ENCODE data around the gene JAK3. TPM values are rescaled to one million over a fixed set of nuclear protein-coding genes. Genes with fewer than 3 reads are reported as not detected.

JAK3 gene
- polyA plus RNA-seq, 2 of the 4 experiments (the other 2 are of a cell fraction) = 0.31 to 0.89 TPM

GRCh38 chr19:17794731-17795494 lies 52.9 kb downstream of the JAK3 start, which contains the start of gene B3GNT3 (continued):
- TF ChIP-seq ELK1 (IDR thresholded peaks at IDR 0.05; ENCODE audit: low read depth, low read length) (no peak), ZFP36 (IDR thresholded peaks at IDR 0.05; ENCODE audit: borderline replicate concordance, partially characterized antibody) (peak; percentile 74), NFE2L2 (conservative IDR thresholded peaks at IDR 0.05; ENCODE audit: low read length) (no peak), E2F6 (IDR thresholded peaks at IDR 0.05; ENCODE audit: borderline replicate concordance, low read depth) (0 out of 2 replicates have a peak, but pooled peaks have one; percentile 36), TFCP2L1 (CRISPR knock-in tag; IDR thresholded peaks at IDR 0.05) (no peak), POLR2AphosphoS2 (conservative IDR thresholded peaks at IDR 0.05; ENCODE audit: low read length) (no peak), ATOH8 (CRISPR knock-in tag; IDR thresholded peaks at IDR 0.05; ENCODE audit: low read depth) (no peak), MAZ (IDR thresholded peaks at IDR 0.05; ENCODE audit: borderline replicate concordance, low read depth, low read length) (no peak), CHD2 (IDR thresholded peaks at IDR 0.05; ENCODE audit: low read length, partially characterized antibody) (no peak), HDAC2 (IDR thresholded peaks at IDR 0.05) (0 out of 2 replicates have a peak, but pooled peaks have one; percentile 36), HOXB5 (CRISPR knock-in tag; IDR thresholded peaks at IDR 0.05) (no peak), ZNF302 (CRISPR knock-in tag; IDR thresholded peaks at IDR 0.05) (no peak), MAFK (IDR thresholded peaks at IDR 0.05; ENCODE audit: partially characterized antibody) (no peak), HMGXB4 (CRISPR knock-in tag; IDR thresholded peaks at IDR 0.05; ENCODE audit: borderline replicate concordance) (no peak), RFX5 (IDR thresholded peaks at IDR 0.05) (no peak), FOSB (CRISPR knock-in tag; IDR thresholded peaks at IDR 0.05) (no peak), BHLHE40 (IDR thresholded peaks at IDR 0.05; ENCODE audit: low read depth, low read length) (no peak), EHMT2 (IDR thresholded peaks at IDR 0.05; ENCODE audit: low read depth) (no peak), HOXB13 (CRISPR knock-in tag; IDR thresholded peaks at IDR 0.05; ENCODE audit: low read depth) (no peak)

GRCh38 chr19:17794412-17794730 lies 53.4 kb downstream of the JAK3 start:
- H3K4me3 ChIP-seq = peak overlapping the region; percentile 50
- ATAC-seq (no peak), DNase-seq (ENCODE audit: low read depth in 1 of 2, low spot score in 1 of 2) (no peak), FAIRE-seq (no peak)
- peak overlapping the region; percentile 79 for H3K4me2 ChIP-seq
- 0 out of 3 replicates have a peak, but pooled peaks have one; percentile 12 for TF ChIP-seq CTCF (IDR thresholded peaks at IDR 0.05)
- no peak for TF ChIP-seq RNF2 (IDR thresholded peaks at IDR 0.05; ENCODE audit: borderline replicate concordance, low read depth)
- no peaks in the 10 kb centered on the region for H3K9me3 ChIP-seq
- CTCF ChIA-PET = interaction anchor here (0.6 to 3.3 kb wide), 6 partner anchors 11 to 211 kb away, joined by 3 to 19 read pairs (median 6); no protein-coding TSS in a partner anchor
- POLR2A ChIA-PET = interaction anchor here (0.6 to 0.8 kb wide), 2 partner anchors 36 to 489 kb away, joined by 3 to 4 read pairs; no protein-coding TSS in a partner anchor
- peak overlapping the region; percentile 85 to 91 for H3K27ac ChIP-seq
- H3K4me1 ChIP-seq = peaks cover 52% of the 10 kb centered on the region
- WGBS (ENCODE audit: missing lambda C conversion rate) = 27% methylated on average over 5 of the region's 9 CpGs
